ENCODE data around the gene PDIA6. TPM values are rescaled to one million over a fixed set of nuclear protein-coding genes. Genes with fewer than 3 reads are reported as not detected.
"Not testable (repeated sequence)": the region's sequence is repeated elsewhere in the genome, so short reads cannot be mapped to it uniquely, and the experiment has no call there.

The PDIA6 gene
- total and polyA plus RNA-seq, 2 experiments from 2014 or later = 214 to 548 TPM

DNA sequence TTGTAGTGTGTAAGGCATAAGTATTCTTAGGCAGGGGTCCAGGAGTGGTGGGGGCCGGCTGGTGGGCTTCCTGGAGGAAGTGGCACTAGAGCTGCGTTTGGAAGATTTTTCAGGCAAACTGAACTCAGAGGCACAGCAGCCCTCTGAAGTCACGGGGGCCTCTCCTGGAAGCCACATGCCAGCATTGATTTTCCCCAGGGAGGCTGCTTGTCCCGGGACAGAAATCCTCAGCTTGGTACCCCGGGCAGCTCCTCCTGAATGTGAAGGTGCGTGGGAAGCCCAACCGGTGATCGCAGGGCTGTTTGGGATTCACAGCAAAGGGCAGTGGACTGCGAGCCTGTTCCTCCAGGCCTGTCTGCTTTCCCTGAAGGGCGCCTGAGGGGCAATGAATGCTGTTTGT, 1.6 kb upstream of the PDIA6 start:
- Histone ChIP-seq H3K36me3 (no peaks in the 10 kb centered on the region), H3K9me3 (ENCODE audit: low read depth) (no peaks in the 10 kb centered on the region), H3K27me3 (no peaks in the 10 kb centered on the region), H3K27ac (no peak overlapping the region), H3K4me1 (ENCODE audit: low read depth) (peaks cover 14% of the 10 kb centered on the region), H3K4me3 (no peak overlapping the region)
- TF ChIP-seq, protein P1, sequence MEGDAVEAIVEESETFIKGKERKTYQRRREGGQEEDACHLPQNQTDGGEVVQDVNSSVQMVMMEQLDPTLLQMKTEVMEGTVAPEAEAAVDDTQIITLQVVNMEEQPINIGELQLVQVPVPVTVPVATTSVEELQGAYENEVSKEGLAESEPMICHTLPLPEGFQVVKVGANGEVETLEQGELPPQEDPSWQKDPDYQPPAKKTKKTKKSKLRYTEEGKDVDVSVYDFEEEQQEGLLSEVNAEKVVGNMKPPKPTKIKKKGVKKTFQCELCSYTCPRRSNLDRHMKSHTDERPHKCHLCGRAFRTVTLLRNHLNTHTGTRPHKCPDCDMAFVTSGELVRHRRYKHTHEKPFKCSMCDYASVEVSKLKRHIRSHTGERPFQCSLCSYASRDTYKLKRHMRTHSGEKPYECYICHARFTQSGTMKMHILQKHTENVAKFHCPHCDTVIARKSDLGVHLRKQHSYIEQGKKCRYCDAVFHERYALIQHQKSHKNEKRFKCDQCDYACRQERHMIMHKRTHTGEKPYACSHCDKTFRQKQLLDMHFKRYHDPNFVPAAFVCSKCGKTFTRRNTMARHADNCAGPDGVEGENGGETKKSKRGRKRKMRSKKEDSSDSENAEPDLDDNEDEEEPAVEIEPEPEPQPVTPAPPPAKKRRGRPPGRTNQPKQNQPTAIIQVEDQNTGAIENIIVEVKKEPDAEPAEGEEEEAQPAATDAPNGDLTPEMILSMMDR (IDR thresholded peaks at IDR 0.05; ENCODE audit: low read depth, low read length) = no peak
- DNase-seq (ENCODE audit: low read depth in 1 of 2, low spot score in 1 of 2) = no peak

DNA sequence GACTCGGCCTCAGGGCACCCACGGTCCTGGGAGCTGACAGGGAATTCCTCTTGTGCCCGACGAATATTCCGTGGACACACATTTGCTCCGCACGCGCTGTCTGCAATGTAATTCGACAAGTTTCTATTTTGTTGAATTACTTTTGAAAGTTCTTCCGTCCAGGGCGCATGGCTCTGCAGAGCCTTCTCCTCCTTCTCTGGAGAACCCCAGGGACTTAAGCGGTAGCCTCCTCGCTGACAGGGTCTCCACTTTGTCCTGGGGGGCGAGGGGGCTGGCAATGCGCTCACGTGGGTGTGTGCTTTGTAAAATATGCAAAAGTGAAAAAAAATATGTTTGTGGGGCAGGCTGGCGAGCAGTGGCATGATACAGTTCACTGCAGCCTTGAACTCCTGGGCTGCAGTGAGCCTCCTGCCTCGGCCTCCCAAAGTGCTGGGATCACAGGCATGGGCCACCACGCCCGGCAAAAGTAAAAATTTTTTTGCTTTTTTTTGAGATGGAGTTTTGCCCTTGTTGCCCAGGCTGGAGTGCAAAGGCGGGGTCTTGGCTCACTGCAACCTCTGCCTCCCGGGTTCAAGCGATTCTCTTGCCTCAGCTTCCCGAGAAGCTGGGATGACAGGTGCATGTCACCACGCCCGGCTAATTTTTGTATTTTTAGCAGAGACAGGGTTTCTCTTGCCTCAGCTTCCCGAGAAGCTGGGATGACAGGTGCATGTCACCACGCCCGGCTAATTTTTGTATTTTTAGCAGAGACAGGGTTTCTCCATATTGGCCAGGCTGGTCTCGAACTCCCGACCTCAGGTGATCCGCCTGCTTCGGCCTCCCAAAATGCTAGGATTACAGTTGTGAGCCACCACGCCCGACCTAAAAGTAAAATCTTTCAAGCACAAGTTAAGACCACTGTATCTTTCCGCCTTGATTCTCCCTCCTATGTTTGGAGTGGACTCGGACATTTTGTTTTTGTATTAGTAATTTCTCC, 866 bp upstream of the PDIA6 start:
- not testable (repeated sequence) for H3K36me3 ChIP-seq; H3K9me3 ChIP-seq (ENCODE audit: low read depth); H3K27me3 ChIP-seq; DNase-seq (ENCODE audit: low read depth in 1 of 2, low spot score in 1 of 2)
- peak overlapping the region; percentile 66 for H3K27ac ChIP-seq
- H3K4me3 ChIP-seq = peak overlapping the region; percentile 98
- H3K4me1 ChIP-seq (ENCODE audit: low read depth) = peaks cover 14% of the 10 kb centered on the region

DNA sequence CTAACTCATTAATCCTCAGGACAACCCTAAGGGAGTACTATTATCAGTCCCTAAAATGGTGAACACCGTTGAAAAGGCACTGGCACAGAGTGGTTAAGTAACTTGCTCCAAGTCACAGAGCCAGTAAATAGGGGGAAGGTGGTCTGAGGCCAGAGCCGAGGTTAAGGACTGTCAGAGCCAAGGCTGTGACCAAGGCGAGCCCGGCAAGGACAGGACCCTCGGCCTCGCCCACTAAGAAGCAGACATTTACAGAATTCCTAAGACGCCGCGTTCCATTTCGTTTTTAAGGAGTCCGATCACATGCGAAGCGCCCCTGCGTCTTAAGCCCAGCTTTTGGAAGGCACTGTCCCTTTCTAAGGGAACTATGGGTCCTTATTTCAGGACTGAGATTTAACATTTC, 1.1 kb downstream of the PDIA6 start:
- TF ChIP-seq, protein P1 (IDR thresholded peaks at IDR 0.05; ENCODE audit: low read depth, low read length) = no peak
- no peaks in the 10 kb centered on the region for H3K27me3 ChIP-seq

DNA sequence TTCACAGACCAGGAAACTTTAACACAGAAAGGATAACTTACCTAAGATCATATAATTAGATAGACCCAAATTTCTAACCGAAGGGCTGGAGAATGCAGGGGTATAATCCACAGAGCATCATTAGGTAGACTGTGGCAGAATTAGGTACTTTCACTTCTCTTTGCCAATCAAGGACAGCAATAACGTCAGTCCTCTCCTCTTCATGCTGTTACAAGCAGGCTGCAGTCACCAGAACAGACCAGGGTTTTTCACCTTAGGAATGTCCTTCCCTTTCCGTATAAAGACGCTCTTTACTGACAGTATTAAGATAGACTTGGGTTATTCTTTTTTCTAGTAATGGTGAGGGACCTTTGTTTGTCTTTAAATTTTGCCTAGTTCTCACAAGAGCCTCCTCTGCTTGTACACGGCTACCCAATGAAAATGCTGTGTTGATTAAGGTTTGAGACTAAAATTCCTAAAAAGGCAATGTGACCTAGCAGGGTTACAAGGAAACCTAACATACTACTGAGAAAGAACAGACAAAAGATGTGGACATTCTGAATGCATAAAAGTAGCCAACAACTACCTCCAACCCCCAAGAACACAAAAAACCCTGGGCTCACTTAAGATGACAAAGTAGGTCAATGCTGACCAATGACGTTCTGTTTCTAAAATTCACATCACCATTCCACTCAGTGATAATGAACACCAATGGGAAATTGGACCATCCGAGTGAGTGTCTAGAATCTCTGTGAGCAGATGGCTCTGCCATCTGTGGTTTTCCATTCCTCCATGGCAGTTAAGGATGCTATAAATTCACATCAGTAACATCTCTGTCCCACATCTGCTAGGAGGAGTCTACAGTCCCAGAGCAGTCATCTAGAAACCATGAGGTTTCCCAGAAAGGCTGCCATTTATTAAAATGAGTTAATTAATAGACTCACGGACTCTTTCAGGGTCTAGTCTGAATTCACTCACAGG, 2.1 kb downstream of the PDIA6 start:
- peak in 1 of 2 donors; percentile 32 for DNase-seq (ENCODE audit: low read depth in 1 of 2, low spot score in 1 of 2)
- Histone ChIP-seq H3K27me3 (no peaks in the 10 kb centered on the region), H3K27ac (peak overlapping the region; percentile 45), H3K4me3 (peak overlapping the region; percentile 98), H3K4me1 (ENCODE audit: low read depth) (peaks cover 14% of the 10 kb centered on the region), H3K36me3 (no peaks in the 10 kb centered on the region), H3K9me3 (ENCODE audit: low read depth) (no peaks in the 10 kb centered on the region)
- TF ChIP-seq, protein P1 (IDR thresholded peaks at IDR 0.05; ENCODE audit: low read depth, low read length) = no peak

More for the DNA sequence above, 1.1 kb downstream of the PDIA6 start:
- Histone ChIP-seq H3K4me3 (peak overlapping the region; percentile 98), H3K27ac (peak overlapping the region; percentile 99), H3K36me3 (no peaks in the 10 kb centered on the region), H3K4me1 (ENCODE audit: low read depth) (peaks cover 14% of the 10 kb centered on the region), H3K9me3 (ENCODE audit: low read depth) (no peaks in the 10 kb centered on the region)
- no peak for DNase-seq (ENCODE audit: low read depth in 1 of 2, low spot score in 1 of 2)

DNA sequence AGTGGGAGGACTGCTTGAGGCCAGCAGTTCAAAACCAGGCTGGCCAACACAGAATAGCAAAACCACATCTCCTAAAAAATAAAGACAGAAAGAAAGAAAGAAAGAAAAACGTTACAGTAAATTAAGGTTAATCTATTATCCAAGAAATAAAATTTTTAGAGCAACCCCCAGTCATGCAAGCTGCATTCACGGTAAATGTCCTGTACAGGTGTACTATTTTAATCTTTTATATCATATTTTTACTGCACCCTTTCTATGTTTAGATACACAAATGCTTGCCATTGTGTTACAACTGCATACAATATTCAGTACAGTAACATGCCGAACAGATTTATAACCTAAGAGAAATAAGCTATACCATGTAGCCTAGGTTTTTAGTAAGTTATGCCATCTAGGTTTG, 6.0 kb downstream of the PDIA6 start:
- no peak overlapping the region for H3K4me3 ChIP-seq
- peaks cover 14% of the 10 kb centered on the region for H3K4me1 ChIP-seq (ENCODE audit: low read depth)
- H3K9me3 ChIP-seq (ENCODE audit: low read depth) = no peaks in the 10 kb centered on the region
- no peak overlapping the region for H3K27ac ChIP-seq
- no peaks in the 10 kb centered on the region for H3K27me3 ChIP-seq
- TF ChIP-seq, protein P1 (IDR thresholded peaks at IDR 0.05; ENCODE audit: low read depth, low read length) = no peak
- no peak for DNase-seq (ENCODE audit: low read depth in 1 of 2, low spot score in 1 of 2)
- H3K36me3 ChIP-seq = peaks cover 3% of the 10 kb centered on the region

DNA sequence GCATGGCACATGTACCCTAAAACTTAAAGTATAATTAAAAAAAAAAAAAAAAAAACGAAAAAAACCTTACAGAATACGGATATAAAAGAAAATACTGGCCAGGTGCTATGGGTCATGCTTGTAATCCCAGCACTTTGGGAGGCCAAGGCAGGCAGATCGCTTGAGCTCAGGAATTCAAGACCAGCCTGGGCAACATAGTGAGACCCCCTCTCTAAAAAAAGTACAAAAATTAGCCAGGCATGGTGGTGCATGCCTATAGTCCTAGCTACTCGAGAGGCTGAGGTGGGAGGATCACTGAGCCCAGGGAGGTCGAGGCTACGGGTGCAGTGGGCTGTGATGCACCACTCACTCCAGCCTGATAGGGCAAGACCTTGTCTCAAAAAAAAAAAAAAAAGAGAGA, 6.6 kb downstream of the PDIA6 start:
- H3K4me1 ChIP-seq (ENCODE audit: low read depth); H3K4me3 ChIP-seq; DNase-seq (ENCODE audit: low read depth in 1 of 2, low spot score in 1 of 2); H3K27me3 ChIP-seq; H3K9me3 ChIP-seq (ENCODE audit: low read depth); H3K36me3 ChIP-seq; H3K27ac ChIP-seq: not testable (repeated sequence)
